ENCODE results near the gene HDAC3.

DNA sequence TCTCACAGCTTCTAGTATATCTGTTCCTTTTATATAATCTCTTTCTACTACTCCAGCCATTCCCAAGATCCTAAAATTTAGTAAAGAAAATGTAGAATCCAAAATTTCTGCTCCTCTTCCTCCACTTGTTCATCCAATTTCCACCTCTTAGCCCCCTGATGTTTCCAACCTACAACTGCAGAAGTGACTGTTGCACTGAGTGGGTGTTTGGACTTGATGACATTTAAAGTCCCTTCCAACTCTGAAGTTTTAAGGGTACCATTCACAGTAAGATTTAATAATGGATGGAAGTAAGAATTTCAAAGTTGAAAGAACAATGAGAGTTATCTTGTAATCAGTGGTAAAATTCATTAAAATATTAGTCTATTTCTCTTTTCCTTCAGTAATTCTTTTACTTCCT is 23.3 kb downstream of the HDAC3 start:
- TF ChIP-seq, protein P1, sequence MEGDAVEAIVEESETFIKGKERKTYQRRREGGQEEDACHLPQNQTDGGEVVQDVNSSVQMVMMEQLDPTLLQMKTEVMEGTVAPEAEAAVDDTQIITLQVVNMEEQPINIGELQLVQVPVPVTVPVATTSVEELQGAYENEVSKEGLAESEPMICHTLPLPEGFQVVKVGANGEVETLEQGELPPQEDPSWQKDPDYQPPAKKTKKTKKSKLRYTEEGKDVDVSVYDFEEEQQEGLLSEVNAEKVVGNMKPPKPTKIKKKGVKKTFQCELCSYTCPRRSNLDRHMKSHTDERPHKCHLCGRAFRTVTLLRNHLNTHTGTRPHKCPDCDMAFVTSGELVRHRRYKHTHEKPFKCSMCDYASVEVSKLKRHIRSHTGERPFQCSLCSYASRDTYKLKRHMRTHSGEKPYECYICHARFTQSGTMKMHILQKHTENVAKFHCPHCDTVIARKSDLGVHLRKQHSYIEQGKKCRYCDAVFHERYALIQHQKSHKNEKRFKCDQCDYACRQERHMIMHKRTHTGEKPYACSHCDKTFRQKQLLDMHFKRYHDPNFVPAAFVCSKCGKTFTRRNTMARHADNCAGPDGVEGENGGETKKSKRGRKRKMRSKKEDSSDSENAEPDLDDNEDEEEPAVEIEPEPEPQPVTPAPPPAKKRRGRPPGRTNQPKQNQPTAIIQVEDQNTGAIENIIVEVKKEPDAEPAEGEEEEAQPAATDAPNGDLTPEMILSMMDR (IDR thresholded peaks at IDR 0.05) = no peak
- no peak for TF ChIP-seq POLR2A (IDR thresholded peaks at IDR 0.05)
- TF ChIP-seq EP300 (IDR thresholded peaks at IDR 0.05) = no peak

Data from ovary (tissue), 3 donors.